HepG2 (cell line): ENCODE measurements around the gene THSD8. TPM values are rescaled to one million over a fixed set of nuclear protein-coding genes. Genes with fewer than 3 reads are reported as not detected.
A peak's percentile ranks its signal among the peaks of the same experiment; 100 is the strongest.

ENCODE experiments used
- CBX5 ChIP-seq: sonication (generic); formaldehyde crosslinking; IDR thresholded peaks from 2 replicates; pipeline ENCODE4 v1.4.0; 2020; ENCODE audit warnings: missing genetic modification reagents, borderline replicate concordance
- CCDC6 ChIP-seq: sonication (generic); formaldehyde crosslinking; IDR thresholded peaks from 2 replicates; pipeline ENCODE4 v1.8.1; 2022; ENCODE audit warnings: mild to moderate bottlenecking, missing genetic modification reagents, moderate library complexity
- ETV6 ChIP-seq: sonication (generic); formaldehyde crosslinking; conservative IDR thresholded peaks from 2 replicates; pipeline ENCODE4 v1.4.0; 2020; ENCODE audit warnings: missing genetic modification reagents
- FOXP4 ChIP-seq: sonication (generic); formaldehyde crosslinking; IDR thresholded peaks from 2 replicates; pipeline ENCODE4 v1.4.0; 2020; ENCODE audit warnings: missing genetic modification reagents
- MED1 ChIP-seq: sonication (generic); formaldehyde crosslinking; IDR thresholded peaks from 2 replicates; pipeline ENCODE4 v1.4.0; 2020; ENCODE audit warnings: missing genetic modification reagents
- PHB2 ChIP-seq: fragments of 450-650 bp; IDR thresholded peaks from 2 replicates; pipeline ENCODE4 v1.6.1; 2018; ENCODE audit not compliant: partially characterized antibody
- POLR2AphosphoS2 ChIP-seq: IDR thresholded peaks from 2 replicates; pipeline ENCODE4 v1.6.1; 2011; ENCODE audit warnings: low read depth, low read length, improper control_type of control experiment
- RNF219 ChIP-seq: sonication (generic); formaldehyde crosslinking; IDR thresholded peaks from 2 replicates; pipeline ENCODE4 v1.5.0; 2020; ENCODE audit warnings: mild to moderate bottlenecking, missing genetic modification reagents
- SP1 ChIP-seq, 2 experiments: fragments of 450-650 bp in 1 of 2; sonication (generic) in 1 of 2; formaldehyde crosslinking in 1 of 2; IDR thresholded peaks; 2 replicates each; pipeline versions ENCODE4 v1.4.0 to v1.6.1; 2016 to 2020; ENCODE audit warnings: missing genetic modification reagents in 1 of 2
- SP140L ChIP-seq: sonication (generic); formaldehyde crosslinking; IDR thresholded peaks from 2 replicates; pipeline ENCODE4 v1.4.0; 2020; ENCODE audit warnings: missing genetic modification reagents, borderline replicate concordance
- TP53 ChIP-seq: sonication (generic); formaldehyde crosslinking; conservative IDR thresholded peaks from 2 replicates; pipeline ENCODE4 v1.4.0; 2020; ENCODE audit warnings: missing genetic modification reagents
- ZNF10 ChIP-seq: sonication (generic); formaldehyde crosslinking; IDR thresholded peaks from 2 replicates; pipeline ENCODE4 v1.4.0; 2020; ENCODE audit warnings: mild to moderate bottlenecking, low read depth, missing genetic modification reagents, borderline replicate concordance
- ZNF232 ChIP-seq: sonication (generic); formaldehyde crosslinking; IDR thresholded peaks from 2 replicates; pipeline ENCODE4 v1.4.0; 2020; ENCODE audit warnings: missing genetic modification reagents, borderline replicate concordance
- ZNF280D ChIP-seq: sonication (generic); formaldehyde crosslinking; IDR thresholded peaks from 2 replicates; pipeline ENCODE4 v1.5.1; 2020; ENCODE audit warnings: mild to moderate bottlenecking, missing genetic modification reagents
- ZNF326 ChIP-seq: sonication (generic); formaldehyde crosslinking; IDR thresholded peaks from 2 replicates; pipeline ENCODE4 v1.4.0; 2020; ENCODE audit warnings: missing genetic modification reagents, borderline replicate concordance
- ZNF44 ChIP-seq: sonication (generic); formaldehyde crosslinking; IDR thresholded peaks from 2 replicates; pipeline ENCODE4 v1.5.1; 2020; ENCODE audit warnings: mild to moderate bottlenecking, missing genetic modification reagents
- ZNF563 ChIP-seq: sonication (generic); formaldehyde crosslinking; IDR thresholded peaks from 2 replicates; pipeline ENCODE4 v1.8.0; 2022; ENCODE audit warnings: mild to moderate bottlenecking, moderate library complexity, missing genetic modification reagents
- polyA plus RNA-seq, 8 experiments: library from polyadenylated mRNA; depleted of rRNA in 3 of 8; stranded (reverse) in 7 of 8; unstranded in 1 of 8; fragments of >200 nt; fragmentation: Illumina TruSeq in 4 of 8; extraction: Trizol in 4 of 8; gene quantifications; 2 replicates each; pipeline versions ENCODE4 v1.2.1 to v1.2.3, GENCODE V29; 2011 to 2016; ENCODE audit warnings: low read depth in 4 of 8, missing spikeins in 1 of 8, mixed read lengths in 1 of 8; ENCODE audit not compliant: insufficient read depth in 1 of 8
- total RNA-seq, 5 experiments: library from RNA; depleted of rRNA; stranded (reverse); fragments of >200 nt; fragmentation: Illumina TruSeq; extraction: Trizol; gene quantifications; 2 replicates each; pipeline ENCODE4 v1.2.3, GENCODE V29; 2016; ENCODE audit warnings: low read depth in 1 of 5
- TF ChIP-seq, protein P1 (sequence below), 2 experiments: sonication (generic) in 1 of 2; formaldehyde crosslinking in 1 of 2; IDR thresholded peaks; 2 replicates each; pipeline versions ENCODE4 v1.5.1 to v1.6.1; 2011 to 2020; ENCODE audit warnings: borderline replicate concordance in 1 of 2, low read depth in 1 of 2, low read length in 1 of 2, mild to moderate bottlenecking in 1 of 2, missing genetic modification reagents in 1 of 2, moderate library complexity in 1 of 2

THSD8 gene
- total and polyA plus RNA-seq, 2 of the 13 experiments (the other 11 are each of a cell fraction or from before 2014, with no cell fraction given) = 4.8 to 14.9 TPM

- TF ChIP-seq POLR2AphosphoS2 (no peak), FOXP4 (CRISPR knock-in tag) (peak; percentile 52), ZNF10 (CRISPR knock-in tag) (no peak), RNF219 (CRISPR knock-in tag) (no peak; the same call in 1 of the 2 replicates), MED1 (CRISPR knock-in tag) (peak; percentile 73), ZNF280D (peak; percentile 79; the same call in 1 of the 2 replicates), CBX5 (CRISPR knock-in tag) (no peak; the same call in 1 of the 2 replicates), SP140L (CRISPR knock-in tag) (no peak), ZNF326 (no peak), TP53 (CRISPR knock-in tag) (no peak), CCDC6 (CRISPR knock-in tag) (peak; percentile 85), ETV6 (no peak; the same call in 1 of the 2 replicates), ZNF44 (peak; percentile 60; the same call in 1 of the 2 replicates), ZNF232 (CRISPR knock-in tag) (no peak), SP1 (IDR thresholded peaks at IDR 0.05) (no peak), SP1 (CRISPR knock-in tag; IDR thresholded peaks at IDR 0.05) (peak; percentile 42), PHB2 (no peak), ZNF563 (CRISPR knock-in tag) (peak; percentile 92)
- TF ChIP-seq, protein P1, sequence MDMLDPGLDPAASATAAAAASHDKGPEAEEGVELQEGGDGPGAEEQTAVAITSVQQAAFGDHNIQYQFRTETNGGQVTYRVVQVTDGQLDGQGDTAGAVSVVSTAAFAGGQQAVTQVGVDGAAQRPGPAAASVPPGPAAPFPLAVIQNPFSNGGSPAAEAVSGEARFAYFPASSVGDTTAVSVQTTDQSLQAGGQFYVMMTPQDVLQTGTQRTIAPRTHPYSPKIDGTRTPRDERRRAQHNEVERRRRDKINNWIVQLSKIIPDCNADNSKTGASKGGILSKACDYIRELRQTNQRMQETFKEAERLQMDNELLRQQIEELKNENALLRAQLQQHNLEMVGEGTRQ (IDR thresholded peaks at IDR 0.05; ENCODE audit: low read depth, low read length) = no peak
- TF ChIP-seq, protein P1 (CRISPR knock-in tag; IDR thresholded peaks at IDR 0.05; ENCODE audit: borderline replicate concordance) = peak; percentile 55; the same call in 1 of the 2 replicates
Measured at GRCh38 chr19:12801466-12802266, at the start of gene THSD8, which contains the start of gene PRDX2 (continued).
